ENCODE measurements around the gene TRAPPC14.
"Not testable (repeated sequence)": the region's sequence is repeated elsewhere in the genome, so short reads cannot be mapped to it uniquely, and the experiment has no call there.

TRAPPC14 gene

DNA sequence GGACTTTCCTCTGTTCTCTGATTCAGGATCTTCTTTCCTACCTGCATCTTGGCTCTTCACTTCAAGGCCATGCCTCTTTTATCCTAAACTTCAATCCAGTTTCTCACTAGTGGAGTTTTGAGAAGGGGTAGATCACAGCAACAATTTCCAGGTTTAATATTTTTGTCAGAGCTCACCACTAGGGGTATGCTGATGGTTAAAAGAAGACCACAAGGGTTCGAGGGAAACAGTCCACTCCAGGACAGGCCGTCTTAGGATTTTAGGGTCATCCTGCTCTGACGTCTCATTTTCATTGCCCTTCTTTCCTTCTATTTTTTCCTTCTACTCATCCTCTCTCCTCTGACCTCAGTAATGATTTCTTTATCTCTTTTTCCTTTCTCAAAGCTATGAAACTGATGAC lies 30.5 kb upstream of the TRAPPC14 start:
- Histone ChIP-seq H3K27me3 (ENCODE audit: control insufficient read depth in 2 of 2, insufficient read depth in 2 of 2, low read length in 2 of 2) (no peaks in the 10 kb centered on the region), H3K4me1 (ENCODE audit: control insufficient read depth in 2 of 2, insufficient read depth in 2 of 2, low read length in 2 of 2) (no peaks in the 10 kb centered on the region), H3K27ac (ENCODE audit: low read depth in 2 of 2, low read length in 2 of 2) (no peak overlapping the region), H3K9ac (ENCODE audit: low read depth in 1 of 2, low read length in 2 of 2) (no peak overlapping the region), H3K4me3 (ENCODE audit: low read length in 2 of 2) (no peak overlapping the region), H3K9me3 (ENCODE audit: control insufficient read depth in 2 of 2, low read length in 2 of 2) (no peaks in the 10 kb centered on the region), H3K36me3 (ENCODE audit: control insufficient read depth in 2 of 2, insufficient read depth in 2 of 2, low read length in 2 of 2) (no peaks in the 10 kb centered on the region)

DNA sequence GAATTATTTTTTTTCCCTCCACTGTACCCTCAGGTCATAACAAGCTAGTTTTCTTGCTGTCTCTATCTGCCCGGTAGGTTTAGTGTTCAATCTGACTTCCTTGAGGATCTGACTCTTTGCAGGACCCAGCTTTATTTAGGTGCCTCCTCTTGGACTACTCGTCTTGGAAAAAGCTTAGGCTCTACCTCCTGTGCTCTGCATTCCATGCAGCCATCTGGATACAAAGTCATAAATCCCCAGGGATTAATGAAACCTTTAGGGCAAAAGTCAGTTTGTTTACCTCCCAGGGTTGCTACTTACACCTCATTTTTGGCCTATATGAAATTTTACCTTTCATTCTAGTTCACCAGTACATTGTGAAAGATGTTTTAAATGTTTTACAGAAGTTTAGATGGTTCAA lies 27.2 kb upstream of the TRAPPC14 start:
- no peaks in the 10 kb centered on the region for H3K4me1 ChIP-seq (ENCODE audit: control insufficient read depth in 2 of 2, insufficient read depth in 2 of 2, low read length in 2 of 2)
- no peak overlapping the region for H3K4me3 ChIP-seq (ENCODE audit: low read length in 2 of 2)
- H3K27me3 ChIP-seq (ENCODE audit: control insufficient read depth in 2 of 2, insufficient read depth in 2 of 2, low read length in 2 of 2), result no peaks in the 10 kb centered on the region
- H3K36me3 ChIP-seq (ENCODE audit: control insufficient read depth in 2 of 2, insufficient read depth in 2 of 2, low read length in 2 of 2), result no peaks in the 10 kb centered on the region
- no peak overlapping the region for H3K27ac ChIP-seq (ENCODE audit: low read depth in 2 of 2, low read length in 2 of 2)
- H3K9me3 ChIP-seq (ENCODE audit: control insufficient read depth in 2 of 2, low read length in 2 of 2), result no peaks in the 10 kb centered on the region
- no peak overlapping the region for H3K9ac ChIP-seq (ENCODE audit: low read depth in 1 of 2, low read length in 2 of 2)

GRCh38 chr7:100183090-100183489 lies 24.6 kb upstream of the TRAPPC14 start:
- H3K9ac ChIP-seq (ENCODE audit: low read depth in 1 of 2, low read length in 2 of 2); H3K4me3 ChIP-seq (ENCODE audit: low read length in 2 of 2); H3K9me3 ChIP-seq (ENCODE audit: control insufficient read depth in 2 of 2, low read length in 2 of 2); H3K4me1 ChIP-seq (ENCODE audit: control insufficient read depth in 2 of 2, insufficient read depth in 2 of 2, low read length in 2 of 2); H3K27ac ChIP-seq (ENCODE audit: low read depth in 2 of 2, low read length in 2 of 2); H3K27me3 ChIP-seq (ENCODE audit: control insufficient read depth in 2 of 2, insufficient read depth in 2 of 2, low read length in 2 of 2); H3K36me3 ChIP-seq (ENCODE audit: control insufficient read depth in 2 of 2, insufficient read depth in 2 of 2, low read length in 2 of 2): not testable (repeated sequence)

DNA sequence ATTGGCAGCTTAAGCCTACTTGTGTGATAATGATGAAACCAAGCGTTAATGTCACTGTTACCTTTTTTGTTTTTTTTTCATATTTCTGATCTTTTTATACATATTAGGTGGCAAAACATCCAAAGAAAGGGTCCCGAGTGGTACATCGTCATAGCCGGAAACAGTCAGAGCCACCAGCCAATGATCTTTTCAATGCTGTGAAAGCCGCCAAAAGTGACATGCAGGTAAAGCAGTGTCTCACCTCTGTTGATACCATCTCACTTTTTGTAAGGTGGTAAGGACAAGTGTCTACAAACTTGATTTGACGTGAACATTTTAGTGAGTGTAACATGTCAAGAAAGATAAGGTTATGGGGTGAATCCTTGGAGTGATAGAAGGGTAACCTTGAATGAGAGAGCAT lies 24.1 kb upstream of the TRAPPC14 start:
- H3K9me3 ChIP-seq (ENCODE audit: control insufficient read depth in 2 of 2, low read length in 2 of 2); H3K27me3 ChIP-seq (ENCODE audit: control insufficient read depth in 2 of 2, insufficient read depth in 2 of 2, low read length in 2 of 2); H3K27ac ChIP-seq (ENCODE audit: low read depth in 2 of 2, low read length in 2 of 2); H3K9ac ChIP-seq (ENCODE audit: low read depth in 1 of 2, low read length in 2 of 2); H3K4me3 ChIP-seq (ENCODE audit: low read length in 2 of 2); H3K4me1 ChIP-seq (ENCODE audit: control insufficient read depth in 2 of 2, insufficient read depth in 2 of 2, low read length in 2 of 2); H3K36me3 ChIP-seq (ENCODE audit: control insufficient read depth in 2 of 2, insufficient read depth in 2 of 2, low read length in 2 of 2): not testable (repeated sequence)

DNA sequence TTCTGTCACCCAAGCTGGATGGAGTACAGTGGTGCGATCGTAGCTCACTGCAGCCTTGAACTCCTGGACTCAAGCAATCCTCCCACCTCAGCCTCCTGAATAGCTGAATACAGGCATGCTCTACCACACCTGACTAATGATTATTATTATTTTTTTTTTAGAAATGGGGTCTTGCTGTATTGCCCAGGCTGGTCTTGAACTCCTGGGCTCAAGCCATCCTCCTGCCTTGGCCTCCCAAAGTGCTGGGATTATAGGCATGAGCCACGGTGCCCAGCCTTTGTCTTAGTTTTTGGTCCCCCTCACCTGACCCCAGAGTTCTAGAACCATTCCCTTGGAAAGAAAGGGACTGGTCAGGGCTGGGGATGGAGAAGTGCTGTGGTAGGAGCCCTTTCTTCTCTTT lies 21.6 kb upstream of the TRAPPC14 start:
- H3K27me3 ChIP-seq (ENCODE audit: control insufficient read depth in 2 of 2, insufficient read depth in 2 of 2, low read length in 2 of 2); H3K4me1 ChIP-seq (ENCODE audit: control insufficient read depth in 2 of 2, insufficient read depth in 2 of 2, low read length in 2 of 2); H3K27ac ChIP-seq (ENCODE audit: low read depth in 2 of 2, low read length in 2 of 2); H3K9me3 ChIP-seq (ENCODE audit: control insufficient read depth in 2 of 2, low read length in 2 of 2); H3K36me3 ChIP-seq (ENCODE audit: control insufficient read depth in 2 of 2, insufficient read depth in 2 of 2, low read length in 2 of 2); H3K9ac ChIP-seq (ENCODE audit: low read depth in 1 of 2, low read length in 2 of 2); H3K4me3 ChIP-seq (ENCODE audit: low read length in 2 of 2): not testable (repeated sequence)

DNA sequence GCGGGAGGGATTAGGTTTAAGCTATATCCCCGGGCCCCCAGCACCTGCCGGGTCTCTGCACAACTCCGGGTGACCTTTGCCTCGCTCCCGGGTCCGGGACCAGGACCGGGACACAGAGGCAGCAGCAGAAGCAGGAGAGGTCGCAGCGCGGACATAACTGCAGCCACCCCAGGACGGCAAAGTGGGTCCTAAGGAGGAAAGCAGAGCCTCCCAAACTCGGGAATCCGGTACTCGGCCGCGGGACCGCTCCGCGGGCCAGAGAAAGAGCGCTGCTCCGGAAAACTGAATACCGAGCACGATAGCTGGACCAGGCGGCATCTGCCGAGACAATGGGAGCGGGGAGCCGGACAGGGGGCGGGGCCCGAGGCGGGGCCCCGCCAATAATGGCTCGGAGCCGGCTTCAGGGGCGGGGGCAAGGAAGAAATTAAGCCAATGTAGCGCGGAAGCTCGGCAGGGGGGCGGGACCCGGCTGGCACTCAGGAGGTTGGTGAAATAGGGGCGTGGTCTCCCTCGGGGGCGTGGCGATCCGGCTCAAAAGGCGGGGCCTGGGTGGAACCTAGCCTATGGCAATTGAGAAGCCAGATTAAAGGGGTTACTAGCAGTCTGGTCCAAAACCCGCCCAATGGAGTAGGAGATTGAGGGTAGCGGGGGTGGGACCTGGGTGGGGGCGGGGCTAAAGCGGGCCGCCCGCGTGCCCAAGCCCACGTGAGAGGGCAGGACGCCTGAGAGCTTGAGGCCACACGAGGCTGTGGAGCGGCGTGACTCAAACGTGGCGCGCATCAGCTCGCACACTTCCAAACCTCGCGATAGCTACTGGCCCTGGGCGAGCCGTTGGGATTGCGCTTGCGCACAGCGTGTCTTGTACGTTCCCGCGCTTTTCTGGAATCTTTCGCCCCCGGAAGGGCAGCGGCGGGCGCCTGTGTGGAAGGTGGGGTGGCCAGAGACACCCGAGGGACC lies 18.8 kb upstream of the TRAPPC14 start, which contains the start of the genes GPC2 and STAG3:
TSS of gene GPC2 (minus strand) at position 337 of the 957 bp plus-strand sequence. CDS start at position 155, 182 bp downstream.
TSS of gene STAG3 (plus strand) at position 874 of the 957 bp plus-strand sequence. CDS start 2,639 bp downstream, outside the sequence.
- peak within 1 kb of the TSS; percentile 73 to 78 for H3K4me3 ChIP-seq (ENCODE audit: low read length in 2 of 2)
- peaks cover 2% of the 10 kb centered on the region in 2 donors for H3K4me1 ChIP-seq (ENCODE audit: control insufficient read depth in 2 of 2, insufficient read depth in 2 of 2, low read length in 2 of 2)
- no peaks in the 10 kb centered on the region for H3K9me3 ChIP-seq (ENCODE audit: control insufficient read depth in 2 of 2, low read length in 2 of 2)
- H3K36me3 ChIP-seq (ENCODE audit: control insufficient read depth in 2 of 2, insufficient read depth in 2 of 2, low read length in 2 of 2), result no peaks in the 10 kb centered on the region
- H3K27me3 ChIP-seq (ENCODE audit: control insufficient read depth in 2 of 2, insufficient read depth in 2 of 2, low read length in 2 of 2), result no peaks in the 10 kb centered on the region
- peak within 1 kb of the TSS; percentile 63 to 73 for H3K9ac ChIP-seq (ENCODE audit: low read depth in 1 of 2, low read length in 2 of 2)
- H3K27ac ChIP-seq (ENCODE audit: low read depth in 2 of 2, low read length in 2 of 2), result no peak within 1 kb of the TSS

DNA sequence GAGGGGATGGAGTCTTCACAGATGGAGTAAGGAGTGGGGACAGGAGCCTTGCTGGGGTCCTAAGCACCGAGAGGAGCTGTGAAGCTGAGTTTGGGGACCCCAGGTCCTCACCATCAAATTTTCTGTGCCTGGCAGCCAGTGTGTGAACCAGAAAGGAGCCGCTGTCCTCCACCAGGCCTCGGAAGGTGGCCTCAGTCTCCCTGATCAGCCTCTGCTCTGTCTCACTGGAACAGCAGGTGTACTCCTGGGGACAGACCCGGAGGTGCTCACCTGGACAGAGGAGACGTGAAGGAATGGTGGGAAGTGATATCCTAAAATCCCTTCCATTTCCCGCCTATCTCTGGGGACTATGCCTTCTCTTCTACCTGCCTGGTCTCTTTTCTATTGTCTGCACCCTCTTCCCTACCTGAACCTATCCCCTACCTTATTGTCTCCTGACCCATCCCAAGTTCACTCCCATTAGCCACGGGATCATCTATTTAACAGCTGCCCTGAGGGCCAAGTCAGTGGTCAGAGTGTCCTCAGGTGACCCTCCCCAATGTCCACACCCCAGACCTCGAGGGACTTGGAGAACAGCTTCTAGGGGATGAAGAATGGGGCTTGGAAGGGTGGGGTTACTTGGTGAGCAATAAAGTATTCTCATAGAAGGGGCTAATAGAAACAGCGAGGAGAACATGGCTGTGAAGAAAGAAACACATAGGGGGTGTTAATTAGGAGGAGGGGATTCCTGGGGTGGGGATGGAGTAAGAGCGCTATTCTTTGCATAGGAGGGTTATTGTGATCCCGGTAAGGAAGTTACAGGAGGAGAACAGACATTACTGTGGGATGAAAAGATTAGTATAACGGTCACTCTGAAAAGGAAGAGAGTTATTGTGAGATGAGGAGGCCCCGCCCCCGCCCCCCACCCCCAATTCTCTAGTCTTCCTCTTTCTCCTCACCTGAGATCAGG lies 17.8 kb upstream of the TRAPPC14 start:
- no peak overlapping the region for H3K9ac ChIP-seq (ENCODE audit: low read depth in 1 of 2, low read length in 2 of 2)
- no peaks in the 10 kb centered on the region for H3K27me3 ChIP-seq (ENCODE audit: control insufficient read depth in 2 of 2, insufficient read depth in 2 of 2, low read length in 2 of 2)
- H3K9me3 ChIP-seq (ENCODE audit: control insufficient read depth in 2 of 2, low read length in 2 of 2), result no peaks in the 10 kb centered on the region
- peaks cover 2 to 7% of the 10 kb centered on the region in 2 donors for H3K4me1 ChIP-seq (ENCODE audit: control insufficient read depth in 2 of 2, insufficient read depth in 2 of 2, low read length in 2 of 2)
- H3K27ac ChIP-seq (ENCODE audit: low read depth in 2 of 2, low read length in 2 of 2), result no peak overlapping the region
- no peaks in the 10 kb centered on the region for H3K36me3 ChIP-seq (ENCODE audit: control insufficient read depth in 2 of 2, insufficient read depth in 2 of 2, low read length in 2 of 2)
- peak overlapping the region; percentile 73 to 78 for H3K4me3 ChIP-seq (ENCODE audit: low read length in 2 of 2)

DNA sequence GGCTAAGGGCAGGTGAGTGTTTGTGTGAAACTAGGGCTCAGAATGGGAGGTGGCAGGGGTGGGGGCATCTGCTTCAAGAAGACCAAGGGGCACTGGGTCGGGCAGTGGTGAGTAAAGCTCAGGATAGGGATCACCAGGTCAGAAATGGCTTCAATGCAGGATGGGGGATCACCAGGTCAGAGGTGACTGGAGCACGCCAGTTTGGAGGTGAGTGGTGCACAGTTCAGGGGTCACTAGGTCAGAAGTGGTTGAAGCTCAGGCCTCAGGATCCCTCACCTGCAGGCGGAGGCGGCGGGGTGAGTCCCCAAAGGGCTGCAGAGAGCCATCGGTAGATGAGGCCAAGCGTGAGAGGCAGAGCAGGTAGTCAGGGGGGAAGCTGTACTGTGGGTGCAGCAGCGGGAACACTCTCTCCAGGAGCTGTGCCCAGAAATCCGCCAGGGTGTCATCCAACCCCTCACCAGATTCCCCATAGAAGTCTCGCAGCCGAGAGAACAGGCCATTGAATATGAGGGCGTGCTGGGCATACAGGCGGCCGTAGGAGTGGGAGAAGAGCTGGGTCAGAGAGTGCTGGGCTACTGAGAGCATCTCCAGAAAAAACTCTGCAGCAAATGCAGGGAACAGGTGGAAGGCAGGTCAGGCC lies 16.9 kb upstream of the TRAPPC14 start:
- Histone ChIP-seq H3K9me3 (ENCODE audit: control insufficient read depth in 2 of 2, low read length in 2 of 2) (no peaks in the 10 kb centered on the region), H3K27ac (ENCODE audit: low read depth in 2 of 2, low read length in 2 of 2) (no peak overlapping the region), H3K27me3 (ENCODE audit: control insufficient read depth in 2 of 2, insufficient read depth in 2 of 2, low read length in 2 of 2) (no peaks in the 10 kb centered on the region), H3K9ac (ENCODE audit: low read depth in 1 of 2, low read length in 2 of 2) (no peak overlapping the region), H3K4me1 (ENCODE audit: control insufficient read depth in 2 of 2, insufficient read depth in 2 of 2, low read length in 2 of 2) (peaks cover 7 to 10% of the 10 kb centered on the region in 2 donors), H3K36me3 (ENCODE audit: control insufficient read depth in 2 of 2, insufficient read depth in 2 of 2, low read length in 2 of 2) (no peaks in the 10 kb centered on the region), H3K4me3 (ENCODE audit: low read length in 2 of 2) (no peak overlapping the region)

- Histone ChIP-seq H3K27me3 (ENCODE audit: control insufficient read depth in 2 of 2, insufficient read depth in 2 of 2, low read length in 2 of 2) (no peaks in the 10 kb centered on the region), H3K4me3 (ENCODE audit: low read length in 2 of 2) (no peak overlapping the region), H3K9me3 (ENCODE audit: control insufficient read depth in 2 of 2, low read length in 2 of 2) (no peaks in the 10 kb centered on the region), H3K9ac (ENCODE audit: low read depth in 1 of 2, low read length in 2 of 2) (no peak overlapping the region), H3K36me3 (ENCODE audit: control insufficient read depth in 2 of 2, insufficient read depth in 2 of 2, low read length in 2 of 2) (no peaks in the 10 kb centered on the region), H3K4me1 (ENCODE audit: control insufficient read depth in 2 of 2, insufficient read depth in 2 of 2, low read length in 2 of 2) (peaks cover 7 to 10% of the 10 kb centered on the region in 2 donors), H3K27ac (ENCODE audit: low read depth in 2 of 2, low read length in 2 of 2) (no peak overlapping the region)
Measured at GRCh38 chr7:100174582-100174981, 16.1 kb upstream of the TRAPPC14 start.

All from mucosa of rectum (tissue), 2 donors.